ENCODE results near the gene KRT10. TPM values are rescaled to one million over a fixed set of nuclear protein-coding genes. Genes with fewer than 3 reads are reported as not detected.

KRT10 gene
- total RNA-seq, 3 donors from 2014 or later (not counting 1 experiment from before 2014, with no cell fraction given): 23.6 to 35.9 (median 25.5) TPM

GRCh38 chr17:40775945-40776344 is 46.5 kb downstream of the KRT10 start:
- peaks cover 30% of the 10 kb centered on the region for H3K27me3 ChIP-seq (ENCODE audit: control insufficient read depth, insufficient read depth, low read length)
- peaks cover 35 to 73% of the 10 kb centered on the region in 2 donors for H3K27me3 Mint-ChIP-seq (ENCODE audit: low read depth in 2 of 2)
- 87% methylated on average over 3 of the region's 4 CpGs for WGBS (ENCODE audit: insufficient coverage)
- H3K9me3 ChIP-seq (ENCODE audit: control insufficient read depth, insufficient read depth, low read length): no peaks in the 10 kb centered on the region
- no peak for TF ChIP-seq CTCF (IDR thresholded peaks at IDR 0.05)
- no peaks in the 10 kb centered on the region for H3K36me3 Mint-ChIP-seq
- intact Hi-C loops (cut with micrococcal nuclease): no loop called here
- no peak overlapping the region for H3K27ac ChIP-seq (ENCODE audit: low read length)
- H3K4me3 ChIP-seq (ENCODE audit: low read length): no peak overlapping the region
- H3K4me1 ChIP-seq (ENCODE audit: control insufficient read depth, insufficient read depth, low read length): peaks cover 5% of the 10 kb centered on the region
- ATAC-seq (no peak), DNase-seq (no peak)
- no peaks in the 10 kb centered on the region for H3K36me3 ChIP-seq (ENCODE audit: control insufficient read depth, insufficient read depth, low read length)
- H3K4me3 Mint-ChIP-seq: no peak overlapping the region
- no peaks in the 10 kb centered on the region for H3K9me3 Mint-ChIP-seq
- no peaks in the 10 kb centered on the region for H3K4me1 Mint-ChIP-seq
- no peak overlapping the region for H3K27ac Mint-ChIP-seq

- no peaks in the 10 kb centered on the region for H3K9me3 ChIP-seq (ENCODE audit: control insufficient read depth, insufficient read depth, low read length)
- no peak for ATAC-seq
- Mint-ChIP-seq H3K9me3 (no peaks in the 10 kb centered on the region), H3K4me1 (no peaks in the 10 kb centered on the region), H3K4me3 (no peak within 1 kb of the TSS), H3K27ac (no peak within 1 kb of the TSS), H3K36me3 (no peaks in the 10 kb centered on the region), H3K27me3 (ENCODE audit: low read depth in 2 of 2) (peaks cover 21 to 55% of the 10 kb centered on the region in 2 donors)
- intact Hi-C loops (cut with micrococcal nuclease): no loop called here
- TF ChIP-seq CTCF (IDR thresholded peaks at IDR 0.05): no peak
- H3K36me3 ChIP-seq (ENCODE audit: control insufficient read depth, insufficient read depth, low read length): no peaks in the 10 kb centered on the region
- DNase-seq: no peak
- 85% methylated on average over 2 of the region's 3 CpGs for WGBS (ENCODE audit: insufficient coverage)
- peaks cover 18% of the 10 kb centered on the region for H3K27me3 ChIP-seq (ENCODE audit: control insufficient read depth, insufficient read depth, low read length)
- H3K4me3 ChIP-seq (ENCODE audit: low read length): no peak within 1 kb of the TSS
- no peaks in the 10 kb centered on the region for H3K4me1 ChIP-seq (ENCODE audit: control insufficient read depth, insufficient read depth, low read length)
- H3K27ac ChIP-seq (ENCODE audit: low read length): no peak within 1 kb of the TSS
These were observed 50.3 kb downstream of the KRT10 start, which contains the start of gene KRT26 for GRCh38 chr17:40772101-40772500. TSS of gene KRT26 (minus strand) at chr17:40772201. CDS start at chr17:40772113, 88 bp downstream.

Other genes with a start within 250 kb of the KRT10 start
- 100 to 1,000 TPM in 2 of 3 donors, 10 to 100 TPM in 1; 87.8 to 102 (median 101) TPM for gene SMARCE1, start 174.8 kb downstream of the KRT10 start, total RNA-seq
- not detected for gene KRT222, start 157.4 kb downstream of the KRT10 start, total RNA-seq
- not detected for gene KRT24, start 118.9 kb downstream of the KRT10 start, total RNA-seq
- gene KRT25, start 67.3 kb downstream of the KRT10 start, total RNA-seq: not detected
- not detected for gene KRT26, start 50.4 kb downstream of the KRT10 start, total RNA-seq
- gene KRT27, start 40.1 kb downstream of the KRT10 start, total RNA-seq: not detected
- not detected for gene KRT28, start 22.7 kb downstream of the KRT10 start, total RNA-seq
- gene KRT12, start 44.6 kb upstream of the KRT10 start, total RNA-seq: not detected
- gene KRT20, start 62.6 kb upstream of the KRT10 start, total RNA-seq: not detected
- gene KRT23, start 115.0 kb upstream of the KRT10 start, total RNA-seq: under 1 TPM in 1 of 3 donors, not detected in 2; 0.83 TPM
- gene KRT39, start 144.3 kb upstream of the KRT10 start, total RNA-seq: not detected
- not detected for gene KRT40, start 161.7 kb upstream of the KRT10 start, total RNA-seq
- gene KRTAP3-3, start 171.6 kb upstream of the KRT10 start, total RNA-seq: not detected
- gene KRTAP3-2, start 177.3 kb upstream of the KRT10 start, total RNA-seq: not detected
- gene KRTAP3-1, start 186.5 kb upstream of the KRT10 start, total RNA-seq: not detected
- not detected for gene KRTAP1-5, start 204.6 kb upstream of the KRT10 start, total RNA-seq
- not detected for gene KRTAP1-4, start 207.6 kb upstream of the KRT10 start, total RNA-seq
- gene KRTAP1-3, start 212.3 kb upstream of the KRT10 start, total RNA-seq: not detected
- gene KRTAP1-1, start 218.8 kb upstream of the KRT10 start, total RNA-seq: not detected
- not detected for gene KRTAP2-1, start 224.7 kb upstream of the KRT10 start, total RNA-seq
- not detected for gene KRTAP2-2, start 232.6 kb upstream of the KRT10 start, total RNA-seq
- not detected for gene KRTAP2-3, start 237.5 kb upstream of the KRT10 start, total RNA-seq
- not detected for gene KRTAP2-4, start 243.3 kb upstream of the KRT10 start, total RNA-seq